ENCODE measurements around the gene KRT3. TPM values are rescaled to one million over a fixed set of nuclear protein-coding genes. Genes with fewer than 3 reads are reported as not detected.
"Not testable (repeated sequence)": the region's sequence is repeated elsewhere in the genome, so short reads cannot be mapped to it uniquely, and the experiment has no call there.

The KRT3 gene
- total and polyA plus RNA-seq, 5 donors from 2014 or later: not detected

DNA sequence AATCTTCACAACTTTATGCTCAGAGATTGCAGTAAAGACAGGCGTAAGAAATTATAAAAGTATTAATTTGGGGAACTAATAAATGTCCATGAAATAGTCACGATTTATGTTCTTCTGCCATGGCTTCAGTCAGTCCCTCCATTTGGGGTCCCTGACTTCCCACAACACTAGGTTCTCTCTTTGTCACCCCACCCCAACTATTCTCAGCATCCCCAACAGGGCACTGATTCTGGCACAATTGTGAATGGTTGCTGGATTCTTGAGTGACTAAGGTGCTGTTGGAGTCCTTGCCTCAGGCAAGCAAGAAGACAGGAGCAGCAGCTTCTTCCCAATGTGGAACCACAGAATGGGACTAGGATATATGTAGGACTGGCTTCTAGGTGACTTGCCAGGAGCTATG lies 34.1 kb downstream of the KRT3 start:
- Mint-ChIP-seq H3K4me1 (no peaks in the 10 kb centered on the region), H3K9me3 (peaks cover 0 to 33% (median 4%) of the 10 kb centered on the region in 7 donors), H3K27ac (no peak overlapping the region), H3K27me3 (peaks cover 6% of the 10 kb centered on the region), H3K36me3 (no peaks in the 10 kb centered on the region), H3K4me3 (no peak overlapping the region)
- peaks cover 6 to 8% of the 10 kb centered on the region in 2 experiments for H3K9me3 ChIP-seq (ENCODE audit: control insufficient read depth in 2 of 2, low read length in 2 of 2)
- DNase-seq (no peak), ATAC-seq (ENCODE audit: low read depth in 2 of 2) (no peak)
- H3K27me3 ChIP-seq (ENCODE audit: control insufficient read depth, insufficient read depth, low read length): no peaks in the 10 kb centered on the region
- H3K27ac ChIP-seq (ENCODE audit: insufficient read depth, low read length, poor library complexity, severe bottlenecking): no peak overlapping the region
- H3K36me3 ChIP-seq (ENCODE audit: control insufficient read depth, insufficient read depth, low read length): no peaks in the 10 kb centered on the region
- H3K4me1 ChIP-seq (ENCODE audit: control insufficient read depth, insufficient read depth, low read length, poor library complexity, severe bottlenecking): no peaks in the 10 kb centered on the region
- H3K4me3 ChIP-seq (ENCODE audit: low read depth, low read length): no peak overlapping the region

DNA sequence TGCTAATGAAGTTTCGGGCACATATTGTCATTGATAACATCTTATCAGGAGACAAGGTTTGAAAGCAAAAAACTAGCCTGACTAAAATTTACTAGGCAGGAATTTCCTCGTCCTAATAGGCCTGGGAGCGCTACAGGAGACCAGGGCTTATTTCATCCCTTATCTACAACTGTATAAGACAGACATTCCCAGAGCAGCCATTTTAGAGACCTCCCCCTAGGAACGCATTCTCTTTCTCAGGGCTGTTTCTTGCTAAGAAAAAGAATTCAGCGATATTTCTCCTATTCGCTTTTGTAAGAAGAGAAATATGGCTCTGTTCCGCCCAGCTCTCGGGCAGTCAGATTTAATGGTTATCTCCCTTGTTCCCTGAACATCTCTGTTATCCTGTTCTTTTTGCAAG lies 34.7 kb downstream of the KRT3 start:
- peaks cover 0 to 33% (median 4%) of the 10 kb centered on the region in 7 donors for H3K9me3 Mint-ChIP-seq
- H3K27me3 ChIP-seq (ENCODE audit: control insufficient read depth, insufficient read depth, low read length); H3K4me1 ChIP-seq (ENCODE audit: control insufficient read depth, insufficient read depth, low read length, poor library complexity, severe bottlenecking); H3K27ac ChIP-seq (ENCODE audit: insufficient read depth, low read length, poor library complexity, severe bottlenecking); DNase-seq; H3K4me3 ChIP-seq (ENCODE audit: low read depth, low read length); H3K36me3 Mint-ChIP-seq; H3K4me1 Mint-ChIP-seq; H3K27ac Mint-ChIP-seq; ATAC-seq (ENCODE audit: low read depth in 2 of 2); H3K36me3 ChIP-seq (ENCODE audit: control insufficient read depth, insufficient read depth, low read length); H3K9me3 ChIP-seq (ENCODE audit: control insufficient read depth in 2 of 2, low read length in 2 of 2); H3K27me3 Mint-ChIP-seq; H3K4me3 Mint-ChIP-seq: not testable (repeated sequence)

DNA sequence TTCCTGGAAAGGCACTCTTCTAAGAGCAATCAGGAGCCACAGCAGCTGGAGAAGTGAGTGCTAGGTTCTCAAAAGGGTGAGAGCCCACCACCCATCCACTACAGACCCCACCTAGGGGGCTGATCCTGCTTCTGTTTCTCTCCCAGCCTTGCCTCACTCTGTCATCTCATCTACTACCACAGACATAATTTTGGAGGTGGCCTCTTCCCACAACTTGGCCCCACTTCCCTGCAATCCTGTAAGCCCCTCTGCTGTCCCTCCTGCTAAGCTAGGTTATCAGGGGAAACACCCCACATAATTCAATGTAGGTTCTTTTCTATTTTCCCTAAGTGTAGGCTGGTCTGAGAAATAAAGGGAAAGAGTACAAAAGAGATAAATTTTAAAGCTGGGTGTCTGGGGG lies 35.3 kb downstream of the KRT3 start:
- H3K36me3 Mint-ChIP-seq: no peaks in the 10 kb centered on the region
- ATAC-seq (ENCODE audit: low read depth in 2 of 2): no peak
- H3K36me3 ChIP-seq (ENCODE audit: control insufficient read depth, insufficient read depth, low read length): no peaks in the 10 kb centered on the region

DNA sequence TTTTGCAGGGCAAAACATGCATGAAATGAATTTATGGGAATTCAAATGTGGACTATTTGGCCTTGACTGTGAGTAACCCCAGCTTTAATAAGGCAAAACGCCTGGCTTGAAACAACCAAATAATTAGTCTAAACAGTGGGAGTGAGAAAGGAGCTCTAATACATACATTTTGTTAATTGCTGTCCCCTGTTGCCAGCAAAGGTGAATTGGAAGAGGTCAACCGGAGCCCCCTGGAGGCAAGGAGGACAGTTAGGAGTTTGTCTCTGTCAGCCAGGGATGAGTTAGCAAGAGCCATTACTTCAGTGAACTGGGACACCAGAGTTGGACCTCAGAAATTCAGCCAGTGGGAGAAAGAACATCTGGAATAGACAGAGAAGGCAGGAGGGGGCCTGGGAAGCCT lies 36.2 kb downstream of the KRT3 start:
- Histone ChIP-seq H3K27me3 (ENCODE audit: control insufficient read depth, insufficient read depth, low read length) (no peaks in the 10 kb centered on the region), H3K4me1 (ENCODE audit: control insufficient read depth, insufficient read depth, low read length, poor library complexity, severe bottlenecking) (no peaks in the 10 kb centered on the region), H3K9me3 (ENCODE audit: control insufficient read depth in 2 of 2, low read length in 2 of 2) (peaks cover 6 to 8% of the 10 kb centered on the region in 2 experiments), H3K4me3 (ENCODE audit: low read depth, low read length) (no peak overlapping the region), H3K36me3 (ENCODE audit: control insufficient read depth, insufficient read depth, low read length) (no peaks in the 10 kb centered on the region), H3K27ac (ENCODE audit: insufficient read depth, low read length, poor library complexity, severe bottlenecking) (no peak overlapping the region)
- Mint-ChIP-seq H3K36me3 (no peaks in the 10 kb centered on the region), H3K4me1 (no peaks in the 10 kb centered on the region), H3K4me3 (no peak overlapping the region), H3K9me3 (peaks cover 0 to 33% (median 4%) of the 10 kb centered on the region in 7 donors), H3K27ac (no peak overlapping the region), H3K27me3 (peaks cover 6% of the 10 kb centered on the region)
- DNase-seq: no peak
- ATAC-seq (ENCODE audit: low read depth in 2 of 2): no peak

More for the DNA sequence above, 35.3 kb downstream of the KRT3 start:
- no peak overlapping the region for H3K4me3 ChIP-seq (ENCODE audit: low read depth, low read length)
- H3K9me3 ChIP-seq (ENCODE audit: control insufficient read depth in 2 of 2, low read length in 2 of 2): peaks cover 6 to 8% of the 10 kb centered on the region in 2 experiments
- H3K27ac ChIP-seq (ENCODE audit: insufficient read depth, low read length, poor library complexity, severe bottlenecking): no peak overlapping the region
- H3K4me1 ChIP-seq (ENCODE audit: control insufficient read depth, insufficient read depth, low read length, poor library complexity, severe bottlenecking): no peaks in the 10 kb centered on the region
- Mint-ChIP-seq H3K9me3 (peaks cover 0 to 33% (median 4%) of the 10 kb centered on the region in 7 donors), H3K27ac (peak overlapping the region in 1 of 3 donors; percentile 74), H3K4me1 (no peaks in the 10 kb centered on the region), H3K27me3 (peaks cover 6% of the 10 kb centered on the region), H3K4me3 (no peak overlapping the region)
- no peaks in the 10 kb centered on the region for H3K27me3 ChIP-seq (ENCODE audit: control insufficient read depth, insufficient read depth, low read length)
- DNase-seq: no peak

- Histone ChIP-seq H3K27me3 (ENCODE audit: control insufficient read depth, insufficient read depth, low read length) (no peaks in the 10 kb centered on the region), H3K9me3 (ENCODE audit: control insufficient read depth in 2 of 2, low read length in 2 of 2) (peaks cover 6 to 8% of the 10 kb centered on the region in 2 experiments), H3K36me3 (ENCODE audit: control insufficient read depth, insufficient read depth, low read length) (no peaks in the 10 kb centered on the region), H3K4me1 (ENCODE audit: control insufficient read depth, insufficient read depth, low read length, poor library complexity, severe bottlenecking) (no peaks in the 10 kb centered on the region), H3K4me3 (ENCODE audit: low read depth, low read length) (no peak overlapping the region), H3K27ac (ENCODE audit: insufficient read depth, low read length, poor library complexity, severe bottlenecking) (no peak overlapping the region)
- Mint-ChIP-seq H3K27ac (no peak overlapping the region), H3K36me3 (no peaks in the 10 kb centered on the region), H3K4me3 (no peak overlapping the region), H3K4me1 (no peaks in the 10 kb centered on the region), H3K27me3 (peaks cover 6% of the 10 kb centered on the region), H3K9me3 (peaks cover 0 to 33% (median 4%) of the 10 kb centered on the region in 7 donors)
- no peak for DNase-seq
- ATAC-seq (ENCODE audit: low read depth in 2 of 2): no peak
Observed at GRCh38 chr12:52759218-52759617, 36.7 kb downstream of the KRT3 start.

- Mint-ChIP-seq H3K27ac (no peak overlapping the region), H3K27me3 (peaks cover 12% of the 10 kb centered on the region), H3K4me1 (no peaks in the 10 kb centered on the region), H3K36me3 (no peaks in the 10 kb centered on the region), H3K4me3 (no peak overlapping the region), H3K9me3 (peaks cover 0 to 30% (median 4%) of the 10 kb centered on the region in 7 donors)
- Histone ChIP-seq H3K36me3 (ENCODE audit: control insufficient read depth, insufficient read depth, low read length) (no peaks in the 10 kb centered on the region), H3K27me3 (ENCODE audit: control insufficient read depth, insufficient read depth, low read length) (no peaks in the 10 kb centered on the region), H3K27ac (ENCODE audit: insufficient read depth, low read length, poor library complexity, severe bottlenecking) (no peak overlapping the region), H3K4me3 (ENCODE audit: low read depth, low read length) (no peak overlapping the region), H3K4me1 (ENCODE audit: control insufficient read depth, insufficient read depth, low read length, poor library complexity, severe bottlenecking) (no peaks in the 10 kb centered on the region), H3K9me3 (ENCODE audit: control insufficient read depth in 2 of 2, low read length in 2 of 2) (peaks cover 6 to 8% of the 10 kb centered on the region in 2 experiments)
- ATAC-seq (ENCODE audit: low read depth in 2 of 2): no peak
- no peak for DNase-seq
Observed at GRCh38 chr12:52757449-52758176, 38.3 kb downstream of the KRT3 start.

DNA sequence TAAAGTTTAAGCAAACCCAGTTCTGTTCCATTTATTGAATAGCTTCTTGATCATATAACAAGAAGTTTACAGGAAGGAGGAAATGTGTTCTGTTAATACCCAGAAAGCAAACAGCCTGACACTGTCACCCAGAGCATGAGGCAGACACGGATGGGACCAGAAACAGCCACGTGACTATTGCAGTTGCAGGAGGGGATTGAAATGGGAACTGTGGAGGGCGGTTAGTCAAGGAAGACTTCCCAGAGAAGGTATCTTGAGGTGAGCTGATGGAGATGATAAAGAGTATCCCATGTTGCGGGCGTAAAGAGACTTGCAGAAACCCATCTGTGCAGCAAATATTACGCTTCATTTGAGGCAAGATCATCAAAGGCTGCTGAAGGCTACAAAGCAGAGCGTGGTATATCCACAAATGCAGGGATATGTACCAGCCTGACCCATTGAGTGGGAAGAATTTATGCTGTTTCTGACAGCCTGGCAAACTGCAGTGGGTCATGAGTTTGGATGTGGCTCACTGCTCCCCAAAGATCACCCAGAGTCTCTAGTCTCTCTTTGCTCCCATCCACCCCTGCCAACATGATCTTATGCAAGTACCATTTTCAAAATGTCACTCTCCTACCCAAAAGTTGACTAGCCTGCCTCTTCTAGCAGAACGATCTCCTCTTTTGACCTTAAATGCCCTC lies 39.5 kb downstream of the KRT3 start:
- Mint-ChIP-seq H3K4me1 (no peaks in the 10 kb centered on the region), H3K4me3 (no peak overlapping the region), H3K27me3 (peaks cover 12% of the 10 kb centered on the region), H3K9me3 (peaks cover 0 to 19% (median 3%) of the 10 kb centered on the region in 7 donors), H3K27ac (no peak overlapping the region), H3K36me3 (no peaks in the 10 kb centered on the region)
- Histone ChIP-seq H3K9me3 (ENCODE audit: control insufficient read depth in 2 of 2, low read length in 2 of 2) (peaks cover 5 to 8% of the 10 kb centered on the region in 2 experiments), H3K4me1 (ENCODE audit: control insufficient read depth, insufficient read depth, low read length, poor library complexity, severe bottlenecking) (no peaks in the 10 kb centered on the region), H3K27ac (ENCODE audit: insufficient read depth, low read length, poor library complexity, severe bottlenecking) (no peak overlapping the region), H3K36me3 (ENCODE audit: control insufficient read depth, insufficient read depth, low read length) (no peaks in the 10 kb centered on the region), H3K4me3 (ENCODE audit: low read depth, low read length) (no peak overlapping the region), H3K27me3 (ENCODE audit: control insufficient read depth, insufficient read depth, low read length) (no peaks in the 10 kb centered on the region)
- ATAC-seq (ENCODE audit: low read depth in 2 of 2) (no peak), DNase-seq (no peak)
